IMR-90 (cell line): ENCODE results near the gene OR8B4. TPM values are rescaled to one million over a fixed set of nuclear protein-coding genes. Genes with fewer than 3 reads are reported as not detected.

ENCODE experiments used
- ATAC-seq: fragments of 200-7000 bp; cut with Tn5 transposase; 2 replicates; pipeline ENCODE4 v1.9.1; 2020; ENCODE audit warnings: low read depth, mild to moderate bottlenecking, moderate library complexity
- BruUV-seq: library from RNA; stranded (reverse); fragments of 400-500 nt; replicated peaks from 2 replicates; lab custom pipeline; 2021; lab: Mats Ljungman, UMichigan
- CTCF ChIA-PET: fragments of 300-600 bp; formaldehyde crosslinking; extraction: SDS; loops from one replicate; lab custom pipeline; 2021; ENCODE audit warnings: antibody characterized with exemption; lab: Yijun Ruan, JAX
- POLR2A ChIA-PET: fragments of 300-600 bp; sonication (Branson Sonifier 250); formaldehyde crosslinking; loops from one replicate; lab custom pipeline; 2022; ENCODE audit warnings: antibody characterized with exemption; ENCODE audit not compliant: unreplicated experiment; lab: Charles Lee
- DNase-seq: peaks from one replicate; pipeline ENCODE4 v3.0.0; 2013
- H2AFZ ChIP-seq: replicated peaks from 2 replicates; pipeline ENCODE3; 2013; ENCODE audit warnings: low read length, mild to moderate bottlenecking; ENCODE audit not compliant: poor library complexity
- H2AK5ac ChIP-seq: 2 replicates; pipeline ENCODE4 v1.6.1; 2013; ENCODE audit warnings: low read depth, low read length, inconsistent platforms
- H2AK9ac ChIP-seq: replicated peaks from 2 replicates; pipeline ENCODE3; 2013; ENCODE audit warnings: mild to moderate bottlenecking, low read depth, low read length, moderate library complexity; ENCODE audit not compliant: poor library complexity
- H2BK120ac ChIP-seq: 2 replicates; pipeline ENCODE4 v1.6.1; 2013; ENCODE audit warnings: low read depth, low read length, inconsistent platforms
- H2BK15ac ChIP-seq: 3 replicates; pipeline ENCODE4 v1.6.1; 2013; ENCODE audit warnings: low read depth, low read length, inconsistent platforms
- H2BK20ac ChIP-seq: 2 replicates; pipeline ENCODE4 v1.6.1; 2013; ENCODE audit warnings: low read depth, mild to moderate bottlenecking, inconsistent platforms, low read length, moderate library complexity
- H2BK5ac ChIP-seq: 2 replicates; pipeline ENCODE4 v1.6.1; 2013; ENCODE audit warnings: mild to moderate bottlenecking, low read depth, low read length, inconsistent platforms; ENCODE audit not compliant: poor library complexity, severe bottlenecking
- H3K14ac ChIP-seq: replicated peaks from 2 replicates; pipeline ENCODE4 v1.6.1; 2013; ENCODE audit warnings: low read depth, low read length, inconsistent platforms
- H3K18ac ChIP-seq: 2 replicates; pipeline ENCODE4 v1.6.1; 2013; ENCODE audit warnings: low read depth, low read length, control low read depth
- H3K23ac ChIP-seq: 2 replicates; pipeline ENCODE4 v1.6.1; 2013; ENCODE audit warnings: low read depth, low read length, inconsistent platforms
- H3K27ac ChIP-seq: 2 replicates; pipeline ENCODE4 v1.5.1; 2013; ENCODE audit warnings: mild to moderate bottlenecking, control low read depth, low read length; ENCODE audit not compliant: insufficient read depth
- H3K27me3 ChIP-seq: 2 replicates; pipeline ENCODE4 v1.6.1; 2013; ENCODE audit warnings: low read length; ENCODE audit not compliant: control insufficient read depth, insufficient read depth
- H3K36me3 ChIP-seq: 2 replicates; pipeline ENCODE4 v1.6.1; 2013; ENCODE audit warnings: low read length, mixed read lengths; ENCODE audit not compliant: control insufficient read depth, insufficient read depth
- H3K4ac ChIP-seq: 2 replicates; pipeline ENCODE4 v1.6.1; 2013; ENCODE audit warnings: low read depth, low read length, inconsistent platforms
- H3K4me1 ChIP-seq: 2 replicates; pipeline ENCODE4 v1.6.1; 2013; ENCODE audit warnings: low read length, mixed read lengths; ENCODE audit not compliant: control insufficient read depth, insufficient read depth
- H3K4me2 ChIP-seq: 2 replicates; pipeline ENCODE4 v1.6.1; 2013; ENCODE audit warnings: low read depth, mild to moderate bottlenecking, control low read depth, low read length, moderate library complexity
- H3K4me3 ChIP-seq: 2 replicates; pipeline ENCODE4 v1.5.1; 2013; ENCODE audit warnings: low read depth, mild to moderate bottlenecking, control low read depth, low read length, moderate library complexity; ENCODE audit not compliant: insufficient read depth
- H3K56ac ChIP-seq: 2 replicates; pipeline ENCODE4 v1.6.1; 2013; ENCODE audit warnings: low read length, inconsistent platforms; ENCODE audit not compliant: insufficient read depth; ENCODE audit errors: extremely low read depth
- H3K79me1 ChIP-seq, 2 experiments: 2 replicates each; pipeline ENCODE4 v1.6.1; 2013; ENCODE audit warnings: low read length in 2 of 2, inconsistent platforms in 1 of 2, low read depth in 1 of 2
- H3K9ac ChIP-seq: 2 replicates; pipeline ENCODE4 v1.6.1; 2013; ENCODE audit warnings: low read depth, low read length, control low read depth
- H3K9me1 ChIP-seq: 2 replicates; pipeline ENCODE4 v1.6.1; 2013; ENCODE audit warnings: low read length, inconsistent platforms; ENCODE audit not compliant: insufficient read depth
- H3K9me3 ChIP-seq: 2 replicates; pipeline ENCODE4 v1.6.1; 2013; ENCODE audit warnings: low read length; ENCODE audit not compliant: control insufficient read depth, insufficient read depth
- H4K20me1 ChIP-seq: 2 replicates; pipeline ENCODE4 v1.6.1; 2013; ENCODE audit warnings: low read length, inconsistent platforms; ENCODE audit not compliant: insufficient read depth
- H4K5ac ChIP-seq: 2 replicates; pipeline ENCODE4 v1.6.1; 2013; ENCODE audit warnings: mild to moderate bottlenecking, low read depth, low read length, control low read depth
- H4K8ac ChIP-seq, 2 experiments: 2 replicates each; pipeline ENCODE4 v1.6.1; 2013; ENCODE audit warnings: low read depth in 2 of 2, low read length in 2 of 2, control low read depth in 1 of 2, inconsistent platforms in 1 of 2
- H4K91ac ChIP-seq: 2 replicates; pipeline ENCODE4 v1.6.1; 2013; ENCODE audit warnings: low read depth, low read length, inconsistent platforms; ENCODE audit not compliant: insufficient read depth
- FOS ChIP-seq: fragments of 150-350 bp; IDR thresholded peaks from 2 replicates; pipeline ENCODE4 v1.6.1; 2016; ENCODE audit warnings: low read depth, low read length
- RAD21 ChIP-seq: IDR thresholded peaks from 2 replicates; pipeline ENCODE4 v1.6.1; 2012; ENCODE audit warnings: low read length, improper control_type of control experiment
- SMC3 ChIP-seq: fragments of 150-350 bp; IDR thresholded peaks from 2 replicates; pipeline ENCODE4 v1.6.1; 2016; ENCODE audit warnings: low read depth, mild to moderate bottlenecking, antibody characterized with exemption, low read length, moderate library complexity
- WGBS, 2 experiments: methylation state at CpG; one replicate each; pipeline versions ENCODE4 v1.1.5 to v1.1.7; 2013; ENCODE audit warnings: missing lambda C conversion rate in 2 of 2; ENCODE audit not compliant: insufficient read length in 1 of 2; ENCODE audit errors: extremely low coverage in 2 of 2; 5-methylcytosine and 5-hydroxymethylcytosine counted together
- dilution Hi-C: fragments of 300-500 bp; cut with HindIII; formaldehyde crosslinking; loops from one replicate; pipeline ENCODE4 v1.14.3; 2018; ENCODE audit warnings: low sequenced_read_pairs; ENCODE audit not compliant: unreplicated experiment
- in situ Hi-C: fragments of 300-500 bp; cut with MboI; formaldehyde crosslinking; loops from 3 replicates; pipeline ENCODE4 v1.14.3; 2019; ENCODE audit warnings: low sequenced_read_pairs, inconsistent platforms, mixed read lengths
- intact Hi-C: fragments of 100-400 bp; cut with micrococcal nuclease; formaldehyde crosslinking; loops from 2 replicates; pipeline ENCODE4 v1.10.0; 2022
- polyA plus RNA-seq, 3 experiments: library from polyadenylated mRNA; depleted of rRNA; stranded (reverse); fragments of >200 nt; gene quantifications; 2 replicates each; pipeline ENCODE4 v1.2.3, GENCODE V29; 2012; ENCODE audit warnings: low replicate concordance in 1 of 3
- total RNA-seq: library from RNA; depleted of rRNA; stranded (reverse); fragments of >200 nt; gene quantifications from 2 replicates; pipeline ENCODE4 v1.2.3, GENCODE V29; 2012
- TF ChIP-seq, protein P1 (sequence below): conservative IDR thresholded peaks from 2 replicates; pipeline ENCODE4 v1.5.1; 2012; ENCODE audit warnings: mild to moderate bottlenecking, low read depth, low read length, improper control_type of control experiment

OR8B4 gene
- total and polyA plus RNA-seq, 2 of the 4 experiments (the other 2 are of a cell fraction): not detected

DNA sequence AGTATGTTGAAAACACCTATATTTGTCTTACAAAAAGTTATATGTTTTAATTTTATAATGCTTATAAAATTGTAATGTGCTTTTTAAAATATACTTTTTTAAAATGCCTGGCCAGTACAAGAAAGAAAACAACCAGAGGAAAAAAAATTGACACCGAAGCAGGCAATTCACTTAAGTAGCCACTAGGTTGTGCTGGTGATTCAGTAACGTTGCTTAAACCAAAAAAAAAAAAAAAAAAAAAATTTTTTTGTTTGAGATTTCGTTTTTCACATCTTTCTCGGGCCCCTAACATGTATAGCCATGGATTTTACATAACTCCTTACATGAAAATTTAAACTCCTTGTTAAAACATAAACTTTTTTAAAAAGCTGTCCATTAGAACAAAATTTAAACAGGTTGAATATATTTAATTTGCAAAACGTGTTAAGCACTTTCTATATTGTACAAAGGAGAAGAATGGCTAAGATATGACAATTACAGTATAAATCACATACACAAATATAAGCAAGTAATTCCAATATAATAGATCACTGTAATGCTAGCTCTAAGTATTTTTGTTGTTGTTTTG is 9.2 kb downstream of the OR8B4 start:
- Histone ChIP-seq H3K14ac (no peak overlapping the region), H3K27ac (no peak overlapping the region), H3K4me3 (no peak overlapping the region), H2AK9ac (no peak overlapping the region), H4K20me1 (no peaks in the 10 kb centered on the region), H2BK5ac (no peak overlapping the region), H2BK20ac (no peak overlapping the region), H3K9me3 (no peaks in the 10 kb centered on the region), H3K79me1 (no peaks in the 10 kb centered on the region), H2AFZ (no peak overlapping the region), H2AK5ac (no peak overlapping the region), H3K23ac (no peak overlapping the region), H3K9ac (no peak overlapping the region), H4K8ac (no peak overlapping the region), H3K56ac (no peak overlapping the region), H4K91ac (no peak overlapping the region), H3K4me2 (no peak overlapping the region), H3K36me3 (no peaks in the 10 kb centered on the region), H2BK15ac (no peak overlapping the region), H3K18ac (no peak overlapping the region), H2BK120ac (no peak overlapping the region), H3K4ac (no peak overlapping the region), H3K4me1 (no peaks in the 10 kb centered on the region), H4K5ac (no peak overlapping the region), H3K27me3 (peaks cover 14% of the 10 kb centered on the region), H3K9me1 (no peaks in the 10 kb centered on the region)
- DNase-seq (peak; percentile 69), ATAC-seq (peak; percentile 46; the same call in 1 of the 2 replicates)
- dilution Hi-C loops: no loop called here
- no TSS peak for BruUV-seq
- intact Hi-C loops: loop anchor here (1.0 to 5.0 kb wide), 2 partner anchors 171 to 727 kb away; no protein-coding TSS in a partner anchor
- in situ Hi-C loops: loop anchor here (5.0 to 25.0 kb wide), 2 partner anchors 172 to 397 kb away; partner anchors contain the start of gene MSANTD2
- ChIA-PET CTCF (interaction anchor here (0.6 to 1.9 kb wide), 9 partner anchors 14 to 1141 kb away, joined by 3 to 7 read pairs (median 5); partner anchors contain the start of gene TBRG1), POLR2A (no interaction called here)
- no CpG with 5 or more reads among the region's 5 CpGs for WGBS, 2 experiments
- TF ChIP-seq SMC3: peak; percentile 61
- no peak for TF ChIP-seq FOS
- TF ChIP-seq, protein P1, sequence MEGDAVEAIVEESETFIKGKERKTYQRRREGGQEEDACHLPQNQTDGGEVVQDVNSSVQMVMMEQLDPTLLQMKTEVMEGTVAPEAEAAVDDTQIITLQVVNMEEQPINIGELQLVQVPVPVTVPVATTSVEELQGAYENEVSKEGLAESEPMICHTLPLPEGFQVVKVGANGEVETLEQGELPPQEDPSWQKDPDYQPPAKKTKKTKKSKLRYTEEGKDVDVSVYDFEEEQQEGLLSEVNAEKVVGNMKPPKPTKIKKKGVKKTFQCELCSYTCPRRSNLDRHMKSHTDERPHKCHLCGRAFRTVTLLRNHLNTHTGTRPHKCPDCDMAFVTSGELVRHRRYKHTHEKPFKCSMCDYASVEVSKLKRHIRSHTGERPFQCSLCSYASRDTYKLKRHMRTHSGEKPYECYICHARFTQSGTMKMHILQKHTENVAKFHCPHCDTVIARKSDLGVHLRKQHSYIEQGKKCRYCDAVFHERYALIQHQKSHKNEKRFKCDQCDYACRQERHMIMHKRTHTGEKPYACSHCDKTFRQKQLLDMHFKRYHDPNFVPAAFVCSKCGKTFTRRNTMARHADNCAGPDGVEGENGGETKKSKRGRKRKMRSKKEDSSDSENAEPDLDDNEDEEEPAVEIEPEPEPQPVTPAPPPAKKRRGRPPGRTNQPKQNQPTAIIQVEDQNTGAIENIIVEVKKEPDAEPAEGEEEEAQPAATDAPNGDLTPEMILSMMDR: peak; percentile 78
- peak; percentile 70 for TF ChIP-seq RAD21
